GM12892 (cell line): ENCODE data around the gene PAX6.

ENCODE experiments used
- POLR2A ChIP-seq: IDR thresholded peaks from 2 replicates; pipeline ENCODE4 v1.6.1; 2011; ENCODE audit warnings: low read depth, low read length, control low read depth
- POLR2AphosphoS5 ChIP-seq: IDR thresholded peaks from 2 replicates; pipeline ENCODE4 v1.6.1; 2011; ENCODE audit warnings: low read depth, low read length, control low read depth

- TF ChIP-seq POLR2AphosphoS5: no peak
- no peak for TF ChIP-seq POLR2A
Observed at GRCh38 chr11:31806928-31807798, 4.0 kb downstream of the PAX6 start.
